GM21390 (cell line): ENCODE measurements around the gene TSGA10.
"Not testable (repeated sequence)": the region's sequence is repeated elsewhere in the genome, so short reads cannot be mapped to it uniquely, and the experiment has no call there.

Experiments
- ATAC-seq: cut with Tn5 transposase; IDR thresholded peaks from one replicate; pipeline ENCODE4 v1.9.1; 2021; ENCODE audit not compliant: unreplicated experiment

The TSGA10 gene

GRCh38 chr2:99154643-99155536, at the start of gene TSGA10, which contains the start of gene LIPT1:
Gene TSGA10 (minus strand): TSS chr2:99154942. CDS start chr2:99109439, 45,503 bp downstream.
Gene LIPT1 (plus strand): TSS chr2:99154967. CDS start chr2:99161958, 6,991 bp downstream.
- peak; percentile 96 for ATAC-seq

GRCh38 chr2:99201959-99202678, 47.4 kb upstream of the TSGA10 start:
- no peak for ATAC-seq

- ATAC-seq = no peak
These were observed 45.5 kb upstream of the TSGA10 start for GRCh38 chr2:99200076-99200800.

- ATAC-seq = no peak
These were observed 43.5 kb upstream of the TSGA10 start for GRCh38 chr2:99198103-99198841.

GRCh38 chr2:99192364-99192763, 37.6 kb upstream of the TSGA10 start:
- not testable (repeated sequence) for ATAC-seq

- no peak for ATAC-seq
These were observed 35.8 kb upstream of the TSGA10 start for GRCh38 chr2:99190548-99190947.

- ATAC-seq = no peak
These were observed 33.6 kb upstream of the TSGA10 start for GRCh38 chr2:99188357-99188756.

GRCh38 chr2:99187011-99187410, 32.3 kb upstream of the TSGA10 start:
- no peak for ATAC-seq

- no peak for ATAC-seq
These were observed 30.1 kb upstream of the TSGA10 start for GRCh38 chr2:99184811-99185210.

- ATAC-seq = no peak
These were observed 28.3 kb upstream of the TSGA10 start for GRCh38 chr2:99183025-99183424.

- ATAC-seq = no peak
These were observed 26.9 kb upstream of the TSGA10 start for GRCh38 chr2:99181624-99182000.

- peak; percentile 92 for ATAC-seq
These were observed 26.2 kb upstream of the TSGA10 start, which contains the start of the genes MITD1 and MRPL30 for GRCh38 chr2:99180755-99181623. Gene MITD1 (minus strand): TSS chr2:99181058. CDS start chr2:99180981, 77 bp downstream. Gene MRPL30 (plus strand): TSS chr2:99181184. CDS start chr2:99186204, 5,020 bp downstream.

GRCh38 chr2:99171377-99172140, 16.8 kb upstream of the TSGA10 start:
- ATAC-seq = no peak

GRCh38 chr2:99169534-99169933, 14.8 kb upstream of the TSGA10 start:
- no peak for ATAC-seq

GRCh38 chr2:99166218-99166617, 11.5 kb upstream of the TSGA10 start:
- ATAC-seq = no peak

- ATAC-seq = no peak
These were observed 4.9 kb upstream of the TSGA10 start for GRCh38 chr2:99159594-99159993.

- no peak for ATAC-seq
These were observed 3.9 kb upstream of the TSGA10 start for GRCh38 chr2:99158599-99158998.

- ATAC-seq = no peak
These were observed 2.1 kb upstream of the TSGA10 start for GRCh38 chr2:99156891-99157290.
